ENCODE data around the gene SLC7A5.
"Not testable (repeated sequence)": the region's sequence is repeated elsewhere in the genome, so short reads cannot be mapped to it uniquely, and the experiment has no call there.

Gene SLC7A5

DNA sequence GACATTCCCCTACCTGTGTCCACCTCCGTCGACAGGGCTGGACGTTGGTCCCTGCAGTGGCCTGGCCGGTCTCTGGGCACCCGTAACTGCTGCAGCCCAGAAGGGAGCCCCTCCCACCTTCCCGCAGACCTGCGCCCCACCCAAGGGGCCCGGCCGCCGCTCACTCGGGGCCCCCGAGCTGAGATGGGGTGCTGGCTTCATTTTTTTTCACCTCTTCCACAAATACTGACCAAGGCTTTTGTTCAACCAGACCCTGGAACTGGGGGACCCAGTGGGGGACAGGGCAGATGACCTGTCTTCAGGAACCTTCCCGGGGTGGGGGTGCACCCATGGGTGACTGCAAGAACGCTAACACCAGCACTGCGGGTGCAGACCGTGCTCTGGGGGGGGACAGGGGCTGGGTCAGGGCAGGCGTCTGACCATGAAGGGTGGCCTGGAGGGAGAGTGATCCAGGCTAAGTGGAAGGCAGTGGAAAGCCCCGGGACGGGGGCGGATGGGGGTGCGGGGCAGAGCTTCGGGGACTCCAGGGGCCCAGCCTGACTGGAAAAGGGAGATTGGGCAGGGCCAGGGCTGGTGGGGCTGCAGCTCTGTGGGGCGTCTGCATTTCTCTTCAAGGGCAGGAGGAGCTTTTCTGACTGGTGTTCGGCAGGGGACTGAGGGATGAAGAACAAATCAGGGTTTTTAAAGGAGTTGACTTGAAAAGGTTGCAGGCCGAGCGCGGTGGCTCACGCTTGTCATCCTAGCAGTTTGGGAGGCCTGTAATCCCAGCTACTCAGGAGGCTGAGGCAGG lies 42.3 kb downstream of the SLC7A5 start:
- Histone ChIP-seq H3K9me3 (ENCODE audit: control insufficient read depth in 5 of 5, low read length in 5 of 5) (no peaks in the 10 kb centered on the region), H3K4me3 (ENCODE audit: low read depth in 1 of 5, low read length in 5 of 5) (no peak overlapping the region), H3K36me3 (ENCODE audit: control insufficient read depth in 5 of 5, insufficient read depth in 5 of 5, low read length in 5 of 5) (peaks cover 0 to 3% (median 0%) of the 10 kb centered on the region in 5 donors), H3K27ac (ENCODE audit: low read depth, low read length) (no peak overlapping the region), H3K27me3 (ENCODE audit: control insufficient read depth in 5 of 5, insufficient read depth in 4 of 5, low read length in 5 of 5) (peaks cover 11 to 22% (median 17%) of the 10 kb centered on the region in 5 donors), H3K9ac (ENCODE audit: low read length in 5 of 5) (no peak overlapping the region), H3K4me1 (ENCODE audit: control insufficient read depth in 5 of 5, insufficient read depth in 5 of 5, low read length in 5 of 5) (no peaks in the 10 kb centered on the region)

DNA sequence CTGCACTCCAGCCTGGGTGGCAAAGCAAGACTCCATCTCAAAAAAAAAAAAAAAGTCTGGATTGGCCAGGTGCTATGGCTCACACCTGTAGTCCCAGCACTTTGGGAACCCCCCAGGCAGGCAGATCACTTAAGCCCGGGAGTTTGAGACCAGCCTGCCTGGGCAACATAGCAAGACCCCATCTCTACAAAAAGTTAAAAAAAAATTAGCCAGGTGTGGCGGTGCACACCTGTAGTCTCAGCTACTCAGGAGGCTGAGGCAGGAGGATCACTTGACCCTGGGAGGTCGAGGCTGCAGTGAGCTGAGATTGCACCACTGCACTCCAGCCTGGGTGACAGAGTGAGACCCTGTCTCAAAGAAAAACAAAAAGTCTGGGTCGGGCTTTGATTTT lies 42.9 kb downstream of the SLC7A5 start:
- H3K27ac ChIP-seq (ENCODE audit: low read depth, low read length); H3K4me1 ChIP-seq (ENCODE audit: control insufficient read depth in 5 of 5, insufficient read depth in 5 of 5, low read length in 5 of 5); H3K36me3 ChIP-seq (ENCODE audit: control insufficient read depth in 5 of 5, insufficient read depth in 5 of 5, low read length in 5 of 5); H3K4me3 ChIP-seq (ENCODE audit: low read depth in 1 of 5, low read length in 5 of 5); H3K9ac ChIP-seq (ENCODE audit: low read length in 5 of 5); H3K9me3 ChIP-seq (ENCODE audit: control insufficient read depth in 5 of 5, low read length in 5 of 5): not testable (repeated sequence)
- H3K27me3 ChIP-seq (ENCODE audit: control insufficient read depth in 5 of 5, insufficient read depth in 4 of 5, low read length in 5 of 5) = peaks cover 11 to 22% (median 17%) of the 10 kb centered on the region in 5 donors

DNA sequence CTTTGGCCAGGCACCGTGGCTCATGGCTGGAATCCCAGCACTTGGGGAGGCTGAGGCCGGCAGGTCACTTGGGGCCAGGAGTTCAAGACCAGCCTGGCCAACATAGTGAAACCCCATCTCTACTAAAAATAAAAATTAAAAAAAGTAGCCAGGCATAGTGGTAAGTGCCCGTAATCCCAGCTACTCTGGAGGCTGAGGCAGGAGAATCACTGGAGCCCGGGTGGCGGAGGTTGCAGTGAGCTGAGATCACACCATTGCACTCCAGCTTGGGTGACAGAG lies 43.5 kb downstream of the SLC7A5 start:
- H3K9me3 ChIP-seq (ENCODE audit: control insufficient read depth in 5 of 5, low read length in 5 of 5); H3K36me3 ChIP-seq (ENCODE audit: control insufficient read depth in 5 of 5, insufficient read depth in 5 of 5, low read length in 5 of 5); H3K27ac ChIP-seq (ENCODE audit: low read depth, low read length); H3K9ac ChIP-seq (ENCODE audit: low read length in 5 of 5); H3K4me1 ChIP-seq (ENCODE audit: control insufficient read depth in 5 of 5, insufficient read depth in 5 of 5, low read length in 5 of 5); H3K4me3 ChIP-seq (ENCODE audit: low read depth in 1 of 5, low read length in 5 of 5): not testable (repeated sequence)
- peaks cover 11 to 22% (median 17%) of the 10 kb centered on the region in 5 donors for H3K27me3 ChIP-seq (ENCODE audit: control insufficient read depth in 5 of 5, insufficient read depth in 4 of 5, low read length in 5 of 5)

DNA sequence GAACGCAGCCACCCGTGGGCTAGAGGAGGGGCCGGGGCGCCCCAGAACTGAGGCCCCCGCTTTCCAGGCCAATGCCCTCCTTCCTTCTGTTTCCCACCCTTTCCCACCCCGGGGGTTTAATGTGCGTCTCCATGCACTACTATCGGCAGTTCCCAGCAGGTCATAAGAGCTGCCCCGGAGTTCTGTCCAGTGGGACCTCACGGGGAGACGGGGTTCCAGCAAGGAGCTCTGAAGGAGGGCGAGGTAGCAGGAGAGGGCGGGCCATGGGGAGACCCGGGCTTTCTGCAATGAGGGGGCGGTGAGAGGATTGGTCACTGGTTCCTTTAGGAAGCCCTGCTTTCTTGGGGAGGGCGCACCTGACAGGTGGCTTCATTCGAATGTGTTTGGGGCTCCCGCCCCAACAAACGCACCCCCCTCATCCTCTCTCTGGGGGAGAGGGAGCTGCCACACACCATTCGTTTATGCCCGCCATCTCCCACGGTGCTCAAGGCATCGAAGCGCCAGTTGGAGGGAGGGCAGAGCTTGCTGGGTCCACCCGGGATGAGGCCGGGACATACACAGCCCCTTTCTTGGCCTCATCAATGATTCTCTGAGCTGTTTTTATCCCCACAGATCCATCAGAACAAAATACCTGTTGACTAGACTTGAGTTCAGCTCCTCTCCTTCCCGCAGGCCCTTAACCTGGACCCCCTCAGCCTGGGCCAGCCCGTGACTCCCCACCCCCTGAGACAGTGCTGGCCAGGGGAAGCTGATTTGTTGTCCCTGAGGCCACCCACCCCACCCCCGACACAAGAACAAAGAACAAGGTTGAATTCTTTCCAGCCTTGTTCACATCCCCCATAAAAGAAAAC lies 44.1 kb downstream of the SLC7A5 start:
- no peak overlapping the region for H3K4me3 ChIP-seq (ENCODE audit: low read depth in 1 of 5, low read length in 5 of 5)
- H3K9ac ChIP-seq (ENCODE audit: low read length in 5 of 5) = no peak overlapping the region
- H3K27me3 ChIP-seq (ENCODE audit: control insufficient read depth in 5 of 5, insufficient read depth in 4 of 5, low read length in 5 of 5) = peaks cover 11 to 22% (median 19%) of the 10 kb centered on the region in 5 donors
- no peaks in the 10 kb centered on the region for H3K4me1 ChIP-seq (ENCODE audit: control insufficient read depth in 5 of 5, insufficient read depth in 5 of 5, low read length in 5 of 5)
- no peaks in the 10 kb centered on the region for H3K9me3 ChIP-seq (ENCODE audit: control insufficient read depth in 5 of 5, low read length in 5 of 5)
- no peak overlapping the region for H3K27ac ChIP-seq (ENCODE audit: low read depth, low read length)
- H3K36me3 ChIP-seq (ENCODE audit: control insufficient read depth in 5 of 5, insufficient read depth in 5 of 5, low read length in 5 of 5) = no peaks in the 10 kb centered on the region

DNA sequence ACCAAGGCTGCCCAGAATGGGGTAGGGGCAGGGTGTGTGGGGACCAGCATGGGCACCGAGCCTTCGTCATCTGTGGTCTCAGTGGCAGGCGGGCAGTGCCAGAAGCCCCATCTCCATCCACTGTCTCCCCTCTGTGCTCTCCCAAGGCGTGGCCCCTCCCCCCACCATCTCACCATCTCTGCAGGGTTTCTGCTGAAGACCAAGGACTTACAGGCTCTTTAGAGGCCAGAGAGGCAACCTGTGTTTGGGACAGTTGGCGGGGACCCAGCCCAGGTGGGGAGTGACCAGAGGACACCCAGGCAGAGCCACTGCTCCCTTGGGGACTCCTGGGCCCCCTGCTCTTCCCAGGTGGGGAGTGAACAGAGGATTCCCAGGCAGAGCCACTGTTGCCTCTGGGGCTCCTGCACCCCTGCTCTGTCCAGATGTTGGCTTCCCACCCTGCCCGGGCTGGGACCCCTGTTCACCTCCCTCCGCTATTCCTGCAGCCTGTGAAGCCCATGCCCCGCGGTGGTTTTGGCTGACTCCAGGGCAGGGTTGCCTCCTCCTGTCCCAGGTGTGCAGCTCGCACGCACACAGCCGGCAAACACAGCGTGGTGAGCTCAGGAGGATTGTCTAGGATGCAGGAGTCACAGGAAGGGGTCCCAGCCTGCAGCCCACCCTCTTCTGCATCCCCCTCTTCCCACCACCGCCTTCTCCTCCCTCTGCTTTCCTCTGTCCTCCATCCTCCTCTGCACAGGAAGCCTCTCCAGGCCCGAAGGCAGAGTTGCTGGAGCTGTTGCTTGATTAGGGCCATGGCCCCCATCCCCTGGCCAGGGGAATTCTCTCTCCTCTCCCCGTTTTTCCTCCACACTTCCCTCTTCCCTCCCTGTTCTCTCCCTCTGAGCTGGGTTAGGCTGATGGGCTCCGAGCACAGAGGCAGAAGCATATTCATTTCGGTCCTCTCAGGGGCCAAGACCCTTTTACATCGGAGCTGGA lies 45.0 kb downstream of the SLC7A5 start:
- Histone ChIP-seq H3K27me3 (ENCODE audit: control insufficient read depth in 5 of 5, insufficient read depth in 4 of 5, low read length in 5 of 5) (peaks cover 11 to 22% (median 19%) of the 10 kb centered on the region in 5 donors), H3K27ac (ENCODE audit: low read depth, low read length) (no peak overlapping the region), H3K36me3 (ENCODE audit: control insufficient read depth in 5 of 5, insufficient read depth in 5 of 5, low read length in 5 of 5) (no peaks in the 10 kb centered on the region), H3K4me1 (ENCODE audit: control insufficient read depth in 5 of 5, insufficient read depth in 5 of 5, low read length in 5 of 5) (no peaks in the 10 kb centered on the region), H3K4me3 (ENCODE audit: low read depth in 1 of 5, low read length in 5 of 5) (no peak overlapping the region), H3K9me3 (ENCODE audit: control insufficient read depth in 5 of 5, low read length in 5 of 5) (no peaks in the 10 kb centered on the region), H3K9ac (ENCODE audit: low read length in 5 of 5) (no peak overlapping the region)

DNA sequence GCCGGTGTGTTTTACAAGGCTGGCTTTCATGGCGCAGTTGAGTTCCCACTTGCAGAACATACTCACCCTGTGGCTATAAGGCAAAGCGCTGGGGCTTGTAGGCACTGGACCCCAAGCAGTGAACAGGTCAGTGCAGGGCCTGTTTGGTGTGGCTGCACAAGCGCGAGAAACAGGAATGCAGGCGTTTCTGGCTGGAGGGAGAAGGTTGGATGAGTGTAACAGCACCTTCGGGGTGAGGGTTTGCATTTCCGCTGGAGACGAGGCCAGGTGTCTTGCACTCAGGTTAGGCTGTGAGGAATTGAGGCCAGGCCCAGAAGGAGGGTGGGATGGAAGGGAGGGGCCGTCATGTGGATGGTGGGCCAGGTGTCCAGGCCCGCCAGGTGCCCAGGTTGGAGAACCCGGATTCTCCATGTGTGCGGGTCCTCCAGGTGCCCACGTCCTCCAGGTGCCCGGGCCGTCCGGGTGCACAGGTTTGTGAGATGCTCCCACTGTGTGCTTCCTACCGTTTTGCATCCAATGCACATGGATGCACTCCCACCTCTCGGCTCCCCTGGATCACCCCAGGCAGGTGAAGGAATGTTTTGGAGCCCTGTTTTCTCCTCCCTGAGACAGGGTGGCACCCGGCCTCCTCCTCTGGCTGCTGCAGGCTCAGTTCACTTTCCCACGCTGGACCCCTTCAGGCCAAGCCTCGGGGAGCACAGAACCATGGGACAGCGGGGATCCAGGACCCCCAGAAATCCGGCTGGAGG lies 46.0 kb downstream of the SLC7A5 start:
- no peak overlapping the region for H3K9ac ChIP-seq (ENCODE audit: low read length in 5 of 5)
- H3K4me1 ChIP-seq (ENCODE audit: control insufficient read depth in 5 of 5, insufficient read depth in 5 of 5, low read length in 5 of 5) = no peaks in the 10 kb centered on the region
- no peak overlapping the region for H3K27ac ChIP-seq (ENCODE audit: low read depth, low read length)
- H3K27me3 ChIP-seq (ENCODE audit: control insufficient read depth in 5 of 5, insufficient read depth in 4 of 5, low read length in 5 of 5) = peaks cover 14 to 22% (median 19%) of the 10 kb centered on the region in 5 donors
- H3K4me3 ChIP-seq (ENCODE audit: low read depth in 1 of 5, low read length in 5 of 5) = no peak overlapping the region
- H3K36me3 ChIP-seq (ENCODE audit: control insufficient read depth in 5 of 5, insufficient read depth in 5 of 5, low read length in 5 of 5) = no peaks in the 10 kb centered on the region
- H3K9me3 ChIP-seq (ENCODE audit: control insufficient read depth in 5 of 5, low read length in 5 of 5) = peaks cover 0 to 6% (median 5%) of the 10 kb centered on the region in 5 donors

DNA sequence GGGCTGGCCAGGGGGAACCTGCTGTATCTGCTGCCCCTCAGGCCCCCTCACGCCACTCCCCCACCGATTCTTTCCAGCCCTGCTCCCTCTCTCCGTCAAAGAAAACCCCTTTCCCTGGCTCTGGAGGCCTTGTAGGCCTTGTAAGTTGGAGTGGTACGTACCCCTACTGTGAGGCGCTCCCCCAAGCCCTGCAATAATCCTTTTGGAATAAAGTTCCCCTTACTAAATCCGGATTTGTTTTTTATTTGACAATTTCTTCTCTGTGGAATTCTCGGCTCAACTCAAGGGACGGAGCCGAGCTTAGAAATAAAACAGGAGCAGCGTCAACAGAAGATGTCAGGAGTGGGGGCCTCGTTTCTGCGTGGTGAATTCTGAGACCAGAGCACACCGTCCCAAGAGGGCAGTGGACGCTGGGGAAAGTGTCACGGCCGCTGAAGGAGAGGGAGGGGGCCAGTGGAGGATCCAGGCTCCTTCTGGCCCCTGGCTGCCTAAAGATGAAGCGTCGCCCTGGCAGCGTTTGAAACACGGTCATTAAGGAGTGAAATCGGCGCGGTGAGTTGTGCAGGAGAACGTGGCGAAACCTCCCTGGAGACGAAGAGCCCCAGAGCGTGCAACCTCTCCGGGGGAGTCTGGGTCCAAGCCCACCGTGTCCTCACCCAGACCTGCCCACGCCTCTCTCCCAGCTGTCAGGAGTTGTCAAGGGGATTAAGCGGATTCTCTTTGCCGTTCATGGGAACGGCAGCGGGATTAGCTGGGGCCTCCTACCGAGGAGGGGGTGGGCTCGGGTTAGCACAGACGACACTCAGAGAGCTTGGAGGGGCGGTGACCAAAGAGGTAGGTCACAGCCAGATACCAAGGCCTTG lies 47.0 kb downstream of the SLC7A5 start:
- Histone ChIP-seq H3K4me3 (ENCODE audit: low read depth in 1 of 5, low read length in 5 of 5) (no peak overlapping the region), H3K27ac (ENCODE audit: low read depth, low read length) (no peak overlapping the region)

DNA sequence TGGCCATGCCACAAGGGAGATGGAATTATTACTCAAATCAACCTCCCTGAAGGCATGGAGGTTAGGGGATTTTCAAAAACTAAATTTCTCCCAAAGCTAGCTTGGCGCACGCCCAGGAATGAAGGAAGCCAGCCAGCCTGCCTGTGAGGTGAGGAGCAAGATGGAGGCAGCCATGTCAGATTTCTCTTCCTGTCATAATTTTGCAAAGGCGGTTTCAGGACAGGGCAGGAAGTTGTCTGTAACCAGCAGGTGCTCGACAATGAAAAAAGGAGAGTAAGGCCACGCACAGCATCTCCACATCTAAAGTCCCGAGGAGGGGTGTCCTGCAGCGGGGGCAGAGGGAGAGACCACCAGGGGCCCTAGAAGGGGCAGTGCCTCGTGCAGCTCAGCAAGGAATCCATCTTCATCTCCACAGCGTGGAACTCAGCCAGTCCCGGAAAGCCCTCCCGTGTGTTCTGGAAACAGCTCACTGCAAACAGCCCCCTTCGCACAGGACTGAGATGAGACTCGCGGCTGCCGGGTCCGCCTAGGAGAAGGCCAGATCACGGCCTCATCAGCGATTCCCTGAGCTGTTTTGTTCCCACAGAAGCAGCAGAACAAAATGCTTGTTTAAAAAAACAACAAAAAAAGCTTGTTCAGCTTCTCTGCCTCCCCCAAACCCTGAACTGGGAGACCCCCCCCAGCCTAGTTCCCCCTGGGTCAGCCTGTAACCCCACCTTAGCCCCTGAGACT lies 47.8 kb downstream of the SLC7A5 start:
- no peaks in the 10 kb centered on the region for H3K4me1 ChIP-seq (ENCODE audit: control insufficient read depth in 5 of 5, insufficient read depth in 5 of 5, low read length in 5 of 5)
- H3K4me3 ChIP-seq (ENCODE audit: low read depth in 1 of 5, low read length in 5 of 5) = no peak overlapping the region
- peaks cover 15 to 22% (median 19%) of the 10 kb centered on the region in 5 donors for H3K27me3 ChIP-seq (ENCODE audit: control insufficient read depth in 5 of 5, insufficient read depth in 4 of 5, low read length in 5 of 5)
- H3K36me3 ChIP-seq (ENCODE audit: control insufficient read depth in 5 of 5, insufficient read depth in 5 of 5, low read length in 5 of 5) = no peaks in the 10 kb centered on the region
- H3K9ac ChIP-seq (ENCODE audit: low read length in 5 of 5) = no peak overlapping the region
- no peak overlapping the region for H3K27ac ChIP-seq (ENCODE audit: low read depth, low read length)
- H3K9me3 ChIP-seq (ENCODE audit: control insufficient read depth in 5 of 5, low read length in 5 of 5) = peaks cover 3 to 22% (median 22%) of the 10 kb centered on the region in 5 donors

More for the DNA sequence above, 47.0 kb downstream of the SLC7A5 start:
- Histone ChIP-seq H3K36me3 (ENCODE audit: control insufficient read depth in 5 of 5, insufficient read depth in 5 of 5, low read length in 5 of 5) (no peaks in the 10 kb centered on the region), H3K4me1 (ENCODE audit: control insufficient read depth in 5 of 5, insufficient read depth in 5 of 5, low read length in 5 of 5) (no peaks in the 10 kb centered on the region), H3K9ac (ENCODE audit: low read length in 5 of 5) (no peak overlapping the region), H3K27me3 (ENCODE audit: control insufficient read depth in 5 of 5, insufficient read depth in 4 of 5, low read length in 5 of 5) (peaks cover 15 to 22% (median 19%) of the 10 kb centered on the region in 5 donors), H3K9me3 (ENCODE audit: control insufficient read depth in 5 of 5, low read length in 5 of 5) (peaks cover 0 to 15% (median 14%) of the 10 kb centered on the region in 5 donors)

All from subcutaneous abdominal adipose tissue (tissue), 5 donors.